Coronary artery (tissue), 2 donors: ENCODE measurements around the gene PISD.
A peak's percentile ranks its signal among the peaks of the same experiment; 100 is the strongest.
"Not testable (repeated sequence)": the region's sequence is repeated elsewhere in the genome, so short reads cannot be mapped to it uniquely, and the experiment has no call there.

Experiments used
- DNase-seq: peaks from one replicate; pipeline ENCODE4 v3.0.0-alpha.2; 2017; ENCODE audit warnings: low spot score
- H3K27ac ChIP-seq, 2 donors: fragments of 200-600 bp; sonication (generic); one replicate each; pipeline ENCODE4 v1.5.1; 2016 to 2019
- H3K4me3 ChIP-seq: fragments of 200-600 bp; sonication (generic); 2 replicates; pipeline ENCODE4 v1.5.1; 2016; ENCODE audit warnings: mild to moderate bottlenecking, moderate library complexity
- TF ChIP-seq, protein P1 (sequence below): fragments of 200-600 bp; sonication (generic); IDR thresholded peaks from one replicate; pipeline ENCODE4 v1.5.1; 2019; ENCODE audit warnings: antibody characterized with exemption

PISD gene

DNA sequence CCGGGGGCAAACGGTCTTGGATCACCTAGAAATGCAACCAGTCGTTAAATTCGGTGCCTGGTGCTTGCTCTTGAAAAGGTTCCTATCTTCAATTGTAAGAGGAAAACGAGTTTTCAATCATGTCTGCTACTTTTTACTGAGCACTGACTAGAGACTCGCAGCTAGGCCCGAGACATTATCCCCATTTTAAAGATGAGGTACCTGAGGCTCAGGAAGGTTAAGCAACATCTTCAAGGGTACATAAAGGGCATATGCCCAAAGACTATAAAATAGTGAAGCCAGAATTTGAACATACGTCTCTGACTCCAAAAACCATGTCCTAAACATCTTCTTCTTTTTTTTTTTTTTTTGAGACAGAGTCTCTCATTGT is 638 bp upstream of the PISD start:
- TF ChIP-seq, protein P1, sequence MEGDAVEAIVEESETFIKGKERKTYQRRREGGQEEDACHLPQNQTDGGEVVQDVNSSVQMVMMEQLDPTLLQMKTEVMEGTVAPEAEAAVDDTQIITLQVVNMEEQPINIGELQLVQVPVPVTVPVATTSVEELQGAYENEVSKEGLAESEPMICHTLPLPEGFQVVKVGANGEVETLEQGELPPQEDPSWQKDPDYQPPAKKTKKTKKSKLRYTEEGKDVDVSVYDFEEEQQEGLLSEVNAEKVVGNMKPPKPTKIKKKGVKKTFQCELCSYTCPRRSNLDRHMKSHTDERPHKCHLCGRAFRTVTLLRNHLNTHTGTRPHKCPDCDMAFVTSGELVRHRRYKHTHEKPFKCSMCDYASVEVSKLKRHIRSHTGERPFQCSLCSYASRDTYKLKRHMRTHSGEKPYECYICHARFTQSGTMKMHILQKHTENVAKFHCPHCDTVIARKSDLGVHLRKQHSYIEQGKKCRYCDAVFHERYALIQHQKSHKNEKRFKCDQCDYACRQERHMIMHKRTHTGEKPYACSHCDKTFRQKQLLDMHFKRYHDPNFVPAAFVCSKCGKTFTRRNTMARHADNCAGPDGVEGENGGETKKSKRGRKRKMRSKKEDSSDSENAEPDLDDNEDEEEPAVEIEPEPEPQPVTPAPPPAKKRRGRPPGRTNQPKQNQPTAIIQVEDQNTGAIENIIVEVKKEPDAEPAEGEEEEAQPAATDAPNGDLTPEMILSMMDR, result no peak
- no peak for DNase-seq
- Histone ChIP-seq H3K27ac (peak overlapping the region; percentile 32 to 78), H3K4me3 (peak overlapping the region; percentile 92)

DNA sequence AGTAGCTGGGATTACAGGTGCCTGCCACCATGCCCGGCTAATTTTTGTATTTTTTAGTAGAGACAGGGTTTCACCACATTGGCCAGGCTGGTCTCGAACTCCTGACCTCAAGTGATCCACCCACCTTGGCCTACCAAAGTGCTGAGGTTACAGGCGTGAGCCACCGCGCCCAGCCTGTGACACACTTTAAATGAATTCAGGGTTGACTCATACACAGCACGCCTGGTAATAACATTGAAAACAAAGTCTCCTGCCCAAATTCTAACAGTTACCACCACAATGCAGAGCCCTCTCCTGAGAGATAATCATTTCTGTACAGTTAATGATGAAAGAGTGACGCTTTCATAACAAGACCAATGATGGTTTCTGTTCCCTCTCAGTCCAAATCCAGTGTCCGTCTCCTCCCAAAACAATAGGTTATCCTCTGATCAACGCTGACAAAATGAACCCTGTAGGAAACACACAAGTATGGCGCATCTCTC is 1.1 kb downstream of the PISD start:
- peak overlapping the region; percentile 92 for H3K4me3 ChIP-seq
- DNase-seq, H3K27ac ChIP-seq: not testable (repeated sequence)

DNA sequence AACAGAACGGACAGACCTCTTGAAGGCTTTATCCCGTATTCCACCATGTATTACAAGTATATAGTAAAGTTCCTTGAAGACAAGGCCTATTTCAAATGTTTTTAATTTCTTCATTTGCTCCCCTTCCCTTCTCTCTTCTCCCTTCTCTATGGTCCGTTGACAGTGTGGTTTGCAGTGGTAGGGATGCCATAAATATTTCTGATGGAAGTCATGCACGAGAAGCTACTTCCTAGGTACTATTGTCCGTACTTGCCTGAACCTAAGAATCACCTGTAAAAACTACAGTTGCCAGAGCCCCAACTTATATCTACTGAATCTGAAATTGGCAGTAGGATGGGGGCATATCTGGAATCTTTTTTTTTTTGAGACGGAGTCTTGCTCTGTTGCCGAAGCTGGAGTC is 2.8 kb downstream of the PISD start:
- TF ChIP-seq, protein P1, result no peak
- no peak overlapping the region for H3K27ac ChIP-seq
- DNase-seq, result no peak
- H3K4me3 ChIP-seq, result no peak overlapping the region

DNA sequence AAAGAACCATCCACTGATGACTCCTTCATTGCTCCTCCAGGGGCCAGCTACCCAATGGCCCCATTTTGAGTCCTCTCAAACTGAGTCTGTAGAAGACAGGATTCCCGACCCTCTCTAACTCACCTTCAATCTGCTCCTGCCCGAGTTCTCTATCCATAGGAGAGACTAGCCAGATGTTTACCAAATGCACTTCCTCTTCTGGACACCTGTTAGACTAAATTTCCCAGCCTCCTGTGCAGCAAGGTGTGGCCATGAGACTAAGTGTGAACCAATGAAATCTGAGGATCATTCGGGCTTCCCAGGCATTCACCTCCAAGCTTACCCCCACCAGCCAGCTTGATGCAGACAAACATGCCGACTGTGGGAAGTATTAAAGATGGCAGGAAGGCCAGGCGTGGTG is 7.6 kb downstream of the PISD start:
- DNase-seq, result no peak
- TF ChIP-seq, protein P1, result no peak
- Histone ChIP-seq H3K4me3 (no peak overlapping the region), H3K27ac (no peak overlapping the region)

DNA sequence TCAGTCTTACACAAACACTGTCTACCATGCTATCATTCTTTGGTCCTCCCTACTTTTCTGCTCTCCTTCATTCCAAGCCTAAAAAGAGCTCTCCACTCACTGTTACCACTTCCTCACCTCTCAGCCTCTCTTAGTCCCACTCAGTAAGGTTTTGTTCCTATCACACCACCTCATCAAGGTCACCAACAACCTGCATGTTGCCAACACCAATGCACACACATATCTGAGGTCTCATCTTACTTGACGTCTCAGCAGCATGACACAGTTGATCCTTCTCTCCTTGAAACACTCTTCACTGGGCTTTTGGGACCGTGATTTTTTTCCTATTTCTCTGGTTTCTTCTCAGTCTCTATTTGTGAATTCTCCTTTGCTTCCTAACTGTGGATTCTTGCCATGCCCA is 8.1 kb downstream of the PISD start:
- TF ChIP-seq, protein P1, result no peak
- no peak for DNase-seq
- H3K4me3 ChIP-seq, result no peak overlapping the region
- H3K27ac ChIP-seq, result no peak overlapping the region

DNA sequence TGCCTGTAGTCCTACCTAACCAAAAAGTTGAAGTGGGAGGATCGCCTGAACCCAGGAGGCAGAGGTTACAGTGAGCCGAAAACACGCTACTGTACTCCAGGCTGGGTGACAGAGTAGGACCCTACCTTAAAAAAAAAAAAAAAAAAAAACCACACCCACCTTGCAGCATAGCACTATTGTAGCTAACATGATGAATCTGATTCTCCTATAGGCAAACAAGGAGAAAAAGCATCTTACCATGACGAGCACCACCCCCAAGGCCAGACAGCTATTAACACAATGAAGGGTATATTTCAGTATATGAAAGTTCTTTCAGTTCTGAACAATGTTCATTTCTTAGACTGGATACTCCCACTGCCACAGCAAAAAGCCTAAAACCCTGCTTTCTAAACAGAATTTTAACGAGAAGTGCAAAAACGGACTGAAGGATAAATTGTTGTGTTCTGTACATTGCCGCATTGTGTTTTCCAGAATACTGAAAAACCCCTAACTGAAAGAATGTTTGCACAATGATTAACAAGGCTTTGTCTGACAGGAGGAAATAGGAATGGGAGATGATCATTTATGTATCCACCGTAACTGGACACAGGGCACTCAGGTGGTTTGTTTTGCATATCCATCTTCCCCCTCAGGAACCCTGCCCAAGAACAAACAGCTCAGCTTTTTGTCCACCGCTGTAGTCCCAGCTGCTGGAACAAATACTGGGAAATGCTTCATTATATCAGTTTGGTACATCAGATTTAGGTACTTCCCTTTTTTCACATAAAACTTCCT is 8.9 kb downstream of the PISD start:
- no peak overlapping the region for H3K4me3 ChIP-seq
- H3K27ac ChIP-seq, result no peak overlapping the region
- TF ChIP-seq, protein P1, result no peak
- DNase-seq, result no peak

DNA sequence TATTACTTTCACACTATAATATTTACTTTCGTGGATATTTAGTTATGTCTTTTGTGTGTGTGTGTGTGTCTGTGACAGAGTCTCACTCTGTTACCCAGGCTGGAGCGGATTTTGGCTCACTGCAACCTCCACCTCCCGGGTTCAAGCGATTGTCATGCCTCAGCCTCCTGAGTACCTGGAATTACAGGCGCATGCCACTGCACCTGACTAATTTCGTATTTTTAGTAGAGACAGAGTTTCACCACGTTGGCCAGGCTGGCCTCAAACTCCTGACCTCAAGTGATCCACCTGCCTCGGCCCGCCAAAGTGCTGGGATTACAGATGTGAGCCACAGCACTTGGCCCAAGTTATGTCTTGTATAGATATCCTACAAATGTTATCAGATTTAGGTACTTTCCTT is 9.9 kb downstream of the PISD start:
- no peak overlapping the region for H3K4me3 ChIP-seq
- no peak for DNase-seq
- H3K27ac ChIP-seq, result no peak overlapping the region
- TF ChIP-seq, protein P1, result no peak
